WI38 (cell line): Measurements from ENCODE around the gene ANKRD52.
"Not testable (repeated sequence)": the region's sequence is repeated elsewhere in the genome, so short reads cannot be mapped to it uniquely, and the experiment has no call there.

Experiments
- H3K4me3 ChIP-seq: 2 replicates; pipeline ENCODE4 v1.5.1; 2011; ENCODE audit warnings: low read depth, mild to moderate bottlenecking, control low read depth, low read length
- TF ChIP-seq, protein P1 (sequence below): IDR thresholded peaks from 2 replicates; pipeline ENCODE4 v1.5.1; 2012; ENCODE audit warnings: low read depth, mild to moderate bottlenecking, control low read depth, low read length

ANKRD52 gene

DNA sequence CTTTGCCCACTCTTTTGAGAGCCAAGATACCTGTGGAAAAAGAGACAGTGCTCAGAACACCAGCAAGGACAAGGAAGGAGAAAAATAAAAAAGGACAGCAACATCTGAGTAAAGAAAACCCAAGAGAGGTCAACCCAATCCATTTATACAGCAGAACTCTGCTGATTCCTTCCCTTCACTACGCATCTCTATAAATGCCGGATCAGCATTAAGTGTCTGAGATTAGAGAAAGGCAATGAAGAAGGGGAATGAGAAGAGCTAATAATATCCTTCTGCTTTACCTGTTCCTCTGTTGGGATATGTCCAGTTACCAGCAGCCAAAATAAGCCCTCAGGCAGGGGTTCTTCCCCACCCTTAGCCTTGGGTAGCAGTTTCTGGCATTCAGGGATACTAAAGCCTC, 24.4 kb upstream of the ANKRD52 start:
- TF ChIP-seq, protein P1, sequence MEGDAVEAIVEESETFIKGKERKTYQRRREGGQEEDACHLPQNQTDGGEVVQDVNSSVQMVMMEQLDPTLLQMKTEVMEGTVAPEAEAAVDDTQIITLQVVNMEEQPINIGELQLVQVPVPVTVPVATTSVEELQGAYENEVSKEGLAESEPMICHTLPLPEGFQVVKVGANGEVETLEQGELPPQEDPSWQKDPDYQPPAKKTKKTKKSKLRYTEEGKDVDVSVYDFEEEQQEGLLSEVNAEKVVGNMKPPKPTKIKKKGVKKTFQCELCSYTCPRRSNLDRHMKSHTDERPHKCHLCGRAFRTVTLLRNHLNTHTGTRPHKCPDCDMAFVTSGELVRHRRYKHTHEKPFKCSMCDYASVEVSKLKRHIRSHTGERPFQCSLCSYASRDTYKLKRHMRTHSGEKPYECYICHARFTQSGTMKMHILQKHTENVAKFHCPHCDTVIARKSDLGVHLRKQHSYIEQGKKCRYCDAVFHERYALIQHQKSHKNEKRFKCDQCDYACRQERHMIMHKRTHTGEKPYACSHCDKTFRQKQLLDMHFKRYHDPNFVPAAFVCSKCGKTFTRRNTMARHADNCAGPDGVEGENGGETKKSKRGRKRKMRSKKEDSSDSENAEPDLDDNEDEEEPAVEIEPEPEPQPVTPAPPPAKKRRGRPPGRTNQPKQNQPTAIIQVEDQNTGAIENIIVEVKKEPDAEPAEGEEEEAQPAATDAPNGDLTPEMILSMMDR: no peak

DNA sequence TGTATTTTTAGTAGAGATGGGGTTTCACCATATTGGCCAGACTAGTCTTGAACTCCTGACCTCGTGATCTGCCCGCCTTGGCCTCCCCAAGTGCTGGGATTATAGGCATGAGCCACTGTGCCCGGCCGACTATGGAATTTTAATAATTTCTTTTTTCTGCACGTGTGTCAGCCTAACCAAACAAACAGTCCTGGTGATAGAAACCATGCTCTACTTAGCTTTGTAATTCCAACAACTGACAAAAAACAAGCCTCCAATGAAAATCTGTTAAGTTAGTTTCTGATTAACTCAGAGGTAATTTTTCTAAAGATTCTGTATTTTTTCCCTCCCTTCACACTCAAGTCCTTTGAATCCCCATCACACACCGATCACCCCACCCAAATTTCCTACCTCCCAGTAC, 23.8 kb upstream of the ANKRD52 start:
- TF ChIP-seq, protein P1: no peak

More for the DNA sequence above, 24.4 kb upstream of the ANKRD52 start:
- no peak overlapping the region for H3K4me3 ChIP-seq

DNA sequence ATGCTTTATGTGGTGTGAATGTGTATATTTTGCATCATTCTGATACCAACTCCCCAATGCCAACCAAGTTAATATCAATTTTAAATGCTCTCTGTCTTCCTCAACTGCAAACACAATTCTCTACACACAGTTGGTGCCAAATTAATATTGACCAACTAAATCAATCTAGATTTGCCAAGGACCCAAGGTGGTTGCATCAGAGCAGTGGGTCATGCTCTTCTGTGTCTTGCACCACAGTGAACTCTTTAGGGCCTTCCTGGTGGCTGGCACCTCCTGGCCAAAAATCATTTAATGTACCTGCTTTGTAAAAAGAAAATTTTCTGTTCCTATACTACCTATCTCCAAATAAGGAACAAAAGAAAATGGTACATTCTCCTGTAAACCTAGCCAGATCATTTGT, 22.7 kb upstream of the ANKRD52 start:
- TF ChIP-seq, protein P1: no peak
- H3K4me3 ChIP-seq: no peak overlapping the region

More for the DNA sequence above, 23.8 kb upstream of the ANKRD52 start:
- H3K4me3 ChIP-seq: no peak overlapping the region

DNA sequence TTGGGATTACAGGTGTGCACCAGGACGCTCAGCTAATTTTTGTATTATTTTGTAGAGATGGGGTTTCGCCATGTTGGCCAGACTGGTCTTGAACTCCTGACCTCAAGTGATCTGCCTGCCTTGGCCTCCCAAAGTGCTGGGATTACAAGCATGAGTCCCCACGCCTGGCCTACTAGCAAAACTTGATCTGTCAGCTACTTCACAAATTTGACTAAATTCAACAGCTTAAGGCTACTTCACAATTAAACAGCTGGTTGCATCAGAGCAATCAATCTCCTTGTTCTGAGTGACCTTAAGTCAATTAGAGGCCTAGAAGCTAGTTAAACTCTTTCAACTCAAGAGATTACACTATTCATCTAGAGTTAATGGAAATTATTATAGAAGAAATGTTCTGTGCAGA, 20.7 kb upstream of the ANKRD52 start:
- H3K4me3 ChIP-seq: no peak overlapping the region
- TF ChIP-seq, protein P1: no peak

DNA sequence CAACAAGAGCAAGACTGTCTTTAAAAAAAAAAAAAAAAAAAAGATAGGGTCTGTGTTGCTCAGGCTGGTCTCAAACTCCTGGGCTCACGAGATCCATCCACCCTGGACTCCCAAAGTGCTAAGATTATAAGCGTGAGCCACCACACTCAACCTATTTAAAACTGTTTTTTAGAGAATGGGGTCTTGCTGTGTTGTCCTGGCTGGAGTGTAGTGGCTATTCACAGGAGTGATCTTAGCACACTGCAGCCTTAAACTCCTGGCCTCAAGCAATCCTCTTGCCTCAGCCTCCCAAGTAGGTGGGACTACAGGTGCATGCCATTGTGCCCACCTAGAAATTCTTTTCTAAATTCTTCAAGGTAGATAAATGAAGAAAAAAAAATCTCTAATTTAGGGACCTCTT, 16.1 kb upstream of the ANKRD52 start:
- H3K4me3 ChIP-seq: no peak overlapping the region
- TF ChIP-seq, protein P1: no peak

DNA sequence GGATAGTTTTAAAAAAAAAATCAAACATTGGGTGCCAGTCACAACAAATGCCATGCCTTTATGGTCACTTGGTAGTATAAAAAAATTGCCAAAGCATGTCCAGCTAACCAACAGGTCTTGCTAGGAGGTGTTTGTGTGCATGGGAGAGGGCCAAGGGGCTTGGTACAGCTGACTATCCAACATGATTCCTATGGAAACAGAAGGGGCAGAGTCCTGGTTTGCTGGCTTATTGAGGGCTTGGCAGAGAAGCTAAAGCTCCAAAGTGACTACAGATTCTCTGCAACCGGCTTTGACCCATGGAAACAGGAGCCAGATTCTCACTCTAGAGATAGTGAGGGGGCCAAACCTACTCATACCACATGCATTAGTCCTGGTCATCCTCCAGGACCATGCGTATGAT, 14.3 kb upstream of the ANKRD52 start:
- not testable (repeated sequence) for H3K4me3 ChIP-seq

DNA sequence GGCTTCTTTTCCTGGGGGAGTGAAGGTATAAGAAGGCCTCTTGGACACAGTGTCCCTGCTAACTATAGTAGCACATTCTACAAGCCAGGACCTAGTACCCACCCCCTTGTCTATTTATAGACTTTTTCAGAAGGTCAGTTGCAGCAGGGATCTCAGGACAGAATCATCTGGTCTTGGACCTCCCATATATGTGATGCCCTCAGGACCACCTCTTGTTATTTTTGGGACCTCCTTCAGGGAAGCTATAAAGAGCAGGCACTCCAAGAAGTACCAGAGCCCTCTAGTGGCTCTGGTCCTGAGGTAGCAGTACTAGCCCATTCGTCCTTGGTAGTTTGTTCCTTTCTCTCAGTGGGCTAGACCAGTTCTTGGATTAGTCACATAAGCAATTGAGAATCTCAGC, 12.8 kb upstream of the ANKRD52 start:
- no peak overlapping the region for H3K4me3 ChIP-seq
- TF ChIP-seq, protein P1: peak; percentile 20; the same call in 1 of the 2 replicates

DNA sequence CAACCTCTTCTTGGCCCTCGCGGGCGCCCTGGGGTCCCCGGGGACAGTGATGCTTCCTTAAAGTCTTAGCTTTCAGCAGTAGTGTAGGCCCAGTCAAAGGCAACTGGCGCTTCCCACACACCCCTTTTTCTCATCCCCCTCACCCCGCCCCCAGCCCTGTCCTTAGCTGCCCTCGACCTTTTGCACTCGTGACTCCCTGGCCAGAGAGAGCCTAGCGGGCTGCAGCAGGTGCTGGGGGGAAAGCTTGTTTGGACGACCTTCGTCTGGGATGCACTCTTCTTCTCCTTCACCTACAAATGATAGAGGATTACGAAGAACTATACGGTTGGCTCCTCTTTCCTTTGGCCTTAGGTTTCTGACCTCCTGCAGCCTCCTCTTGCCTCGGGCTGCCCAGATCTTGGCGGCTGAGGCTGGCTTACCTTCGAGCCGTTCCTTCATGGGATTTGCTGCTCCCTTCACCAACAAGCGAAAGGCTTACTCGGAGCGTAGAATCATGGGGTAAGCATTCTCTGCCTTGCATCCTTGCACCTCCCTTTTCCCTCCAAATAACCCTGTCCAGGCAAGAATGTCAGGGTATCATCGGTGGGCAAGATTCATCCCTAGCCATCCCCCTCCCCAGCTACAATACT, 9.4 kb upstream of the ANKRD52 start:
- TF ChIP-seq, protein P1: no peak

More for the DNA sequence above, 9.4 kb upstream of the ANKRD52 start:
- peak overlapping the region; percentile 74 for H3K4me3 ChIP-seq
